IMR-90 (cell line): ENCODE measurements around the gene SLC25A19. TPM values are rescaled to one million over a fixed set of nuclear protein-coding genes. Genes with fewer than 3 reads are reported as not detected.

ENCODE experiments used
- ATAC-seq: fragments of 200-7000 bp; cut with Tn5 transposase; 2 replicates; pipeline ENCODE4 v1.9.1; 2020; ENCODE audit warnings: low read depth, mild to moderate bottlenecking, moderate library complexity
- BruUV-seq: library from RNA; stranded (reverse); fragments of 400-500 nt; replicated peaks from 2 replicates; lab custom pipeline; 2021; lab: Mats Ljungman, UMichigan
- CTCF ChIA-PET: fragments of 300-600 bp; formaldehyde crosslinking; extraction: SDS; loops from one replicate; lab custom pipeline; 2021; ENCODE audit warnings: antibody characterized with exemption; lab: Yijun Ruan, JAX
- POLR2A ChIA-PET: fragments of 300-600 bp; sonication (Branson Sonifier 250); formaldehyde crosslinking; loops from one replicate; lab custom pipeline; 2022; ENCODE audit warnings: antibody characterized with exemption; ENCODE audit not compliant: unreplicated experiment; lab: Charles Lee
- DNase-seq: peaks from one replicate; pipeline ENCODE4 v3.0.0; 2013
- H2AFZ ChIP-seq: replicated peaks from 2 replicates; pipeline ENCODE3; 2013; ENCODE audit warnings: low read length, mild to moderate bottlenecking; ENCODE audit not compliant: poor library complexity
- H2AK5ac ChIP-seq: 2 replicates; pipeline ENCODE4 v1.6.1; 2013; ENCODE audit warnings: low read depth, low read length, inconsistent platforms
- H2AK9ac ChIP-seq: replicated peaks from 2 replicates; pipeline ENCODE3; 2013; ENCODE audit warnings: mild to moderate bottlenecking, low read depth, low read length, moderate library complexity; ENCODE audit not compliant: poor library complexity
- H2BK120ac ChIP-seq: 2 replicates; pipeline ENCODE4 v1.6.1; 2013; ENCODE audit warnings: low read depth, low read length, inconsistent platforms
- H2BK15ac ChIP-seq: 3 replicates; pipeline ENCODE4 v1.6.1; 2013; ENCODE audit warnings: low read depth, low read length, inconsistent platforms
- H2BK20ac ChIP-seq: 2 replicates; pipeline ENCODE4 v1.6.1; 2013; ENCODE audit warnings: low read depth, mild to moderate bottlenecking, inconsistent platforms, low read length, moderate library complexity
- H2BK5ac ChIP-seq: 2 replicates; pipeline ENCODE4 v1.6.1; 2013; ENCODE audit warnings: mild to moderate bottlenecking, low read depth, low read length, inconsistent platforms; ENCODE audit not compliant: poor library complexity, severe bottlenecking
- H3K14ac ChIP-seq: replicated peaks from 2 replicates; pipeline ENCODE4 v1.6.1; 2013; ENCODE audit warnings: low read depth, low read length, inconsistent platforms
- H3K18ac ChIP-seq: 2 replicates; pipeline ENCODE4 v1.6.1; 2013; ENCODE audit warnings: low read depth, low read length, control low read depth
- H3K23ac ChIP-seq: 2 replicates; pipeline ENCODE4 v1.6.1; 2013; ENCODE audit warnings: low read depth, low read length, inconsistent platforms
- H3K27ac ChIP-seq: 2 replicates; pipeline ENCODE4 v1.5.1; 2013; ENCODE audit warnings: mild to moderate bottlenecking, control low read depth, low read length; ENCODE audit not compliant: insufficient read depth
- H3K27me3 ChIP-seq: 2 replicates; pipeline ENCODE4 v1.6.1; 2013; ENCODE audit warnings: low read length; ENCODE audit not compliant: control insufficient read depth, insufficient read depth
- H3K36me3 ChIP-seq: 2 replicates; pipeline ENCODE4 v1.6.1; 2013; ENCODE audit warnings: low read length, mixed read lengths; ENCODE audit not compliant: control insufficient read depth, insufficient read depth
- H3K4ac ChIP-seq: 2 replicates; pipeline ENCODE4 v1.6.1; 2013; ENCODE audit warnings: low read depth, low read length, inconsistent platforms
- H3K4me1 ChIP-seq: 2 replicates; pipeline ENCODE4 v1.6.1; 2013; ENCODE audit warnings: low read length, mixed read lengths; ENCODE audit not compliant: control insufficient read depth, insufficient read depth
- H3K4me2 ChIP-seq: 2 replicates; pipeline ENCODE4 v1.6.1; 2013; ENCODE audit warnings: low read depth, mild to moderate bottlenecking, control low read depth, low read length, moderate library complexity
- H3K4me3 ChIP-seq: 2 replicates; pipeline ENCODE4 v1.5.1; 2013; ENCODE audit warnings: low read depth, mild to moderate bottlenecking, control low read depth, low read length, moderate library complexity; ENCODE audit not compliant: insufficient read depth
- H3K56ac ChIP-seq: 2 replicates; pipeline ENCODE4 v1.6.1; 2013; ENCODE audit warnings: low read length, inconsistent platforms; ENCODE audit not compliant: insufficient read depth; ENCODE audit errors: extremely low read depth
- H3K79me1 ChIP-seq, 2 experiments: 2 replicates each; pipeline ENCODE4 v1.6.1; 2013; ENCODE audit warnings: low read length in 2 of 2, inconsistent platforms in 1 of 2, low read depth in 1 of 2
- H3K9ac ChIP-seq: 2 replicates; pipeline ENCODE4 v1.6.1; 2013; ENCODE audit warnings: low read depth, low read length, control low read depth
- H3K9me1 ChIP-seq: 2 replicates; pipeline ENCODE4 v1.6.1; 2013; ENCODE audit warnings: low read length, inconsistent platforms; ENCODE audit not compliant: insufficient read depth
- H3K9me3 ChIP-seq: 2 replicates; pipeline ENCODE4 v1.6.1; 2013; ENCODE audit warnings: low read length; ENCODE audit not compliant: control insufficient read depth, insufficient read depth
- H4K20me1 ChIP-seq: 2 replicates; pipeline ENCODE4 v1.6.1; 2013; ENCODE audit warnings: low read length, inconsistent platforms; ENCODE audit not compliant: insufficient read depth
- H4K5ac ChIP-seq: 2 replicates; pipeline ENCODE4 v1.6.1; 2013; ENCODE audit warnings: mild to moderate bottlenecking, low read depth, low read length, control low read depth
- H4K8ac ChIP-seq, 2 experiments: 2 replicates each; pipeline ENCODE4 v1.6.1; 2013; ENCODE audit warnings: low read depth in 2 of 2, low read length in 2 of 2, control low read depth in 1 of 2, inconsistent platforms in 1 of 2
- H4K91ac ChIP-seq: 2 replicates; pipeline ENCODE4 v1.6.1; 2013; ENCODE audit warnings: low read depth, low read length, inconsistent platforms; ENCODE audit not compliant: insufficient read depth
- BHLHE40 ChIP-seq: fragments of 150-350 bp; IDR thresholded peaks from 2 replicates; pipeline ENCODE4 v1.6.1; 2016; ENCODE audit warnings: mild to moderate bottlenecking, low read depth, low read length
- CEBPB ChIP-seq: IDR thresholded peaks from 2 replicates; pipeline ENCODE4 v1.6.1; 2012; ENCODE audit warnings: low read depth, low read length, improper control_type of control experiment
- CHD1 ChIP-seq: IDR thresholded peaks from 2 replicates; pipeline ENCODE4 v1.6.1; 2012; ENCODE audit warnings: low read depth, low read length, improper control_type of control experiment
- FOS ChIP-seq: fragments of 150-350 bp; IDR thresholded peaks from 2 replicates; pipeline ENCODE4 v1.6.1; 2016; ENCODE audit warnings: low read depth, low read length
- MAFK ChIP-seq: IDR thresholded peaks from 2 replicates; pipeline ENCODE4 v1.6.1; 2012; ENCODE audit warnings: low read depth, low read length, improper control_type of control experiment
- MAZ ChIP-seq: IDR thresholded peaks from 2 replicates; pipeline ENCODE4 v1.6.1; 2012; ENCODE audit warnings: low read depth, mild to moderate bottlenecking, low read length, improper control_type of control experiment, moderate library complexity, borderline replicate concordance
- MXI1 ChIP-seq: IDR thresholded peaks from 2 replicates; pipeline ENCODE4 v1.6.1; 2012; ENCODE audit warnings: low read depth, mild to moderate bottlenecking, low read length, moderate library complexity, borderline replicate concordance
- NFE2L2 ChIP-seq: fragments of 150-350 bp; IDR thresholded peaks from 2 replicates; pipeline ENCODE4 v1.6.1; 2016; ENCODE audit warnings: low read depth, mild to moderate bottlenecking, low read length
- POLR2A ChIP-seq: IDR thresholded peaks from 2 replicates; pipeline ENCODE4 v1.6.1; 2012; ENCODE audit warnings: mild to moderate bottlenecking, low read depth, low read length
- RAD21 ChIP-seq: IDR thresholded peaks from 2 replicates; pipeline ENCODE4 v1.6.1; 2012; ENCODE audit warnings: low read length, improper control_type of control experiment
- RCOR1 ChIP-seq: IDR thresholded peaks from 2 replicates; pipeline ENCODE4 v1.6.1; 2012; ENCODE audit warnings: mild to moderate bottlenecking, low read length, improper control_type of control experiment; ENCODE audit not compliant: insufficient replicate concordance
- RFX5 ChIP-seq: IDR thresholded peaks from 2 replicates; pipeline ENCODE4 v1.8.0; 2012; ENCODE audit warnings: low read depth, mild to moderate bottlenecking, low read length, moderate library complexity
- SMC3 ChIP-seq: fragments of 150-350 bp; IDR thresholded peaks from 2 replicates; pipeline ENCODE4 v1.6.1; 2016; ENCODE audit warnings: low read depth, mild to moderate bottlenecking, antibody characterized with exemption, low read length, moderate library complexity
- WGBS, 2 experiments: methylation state at CpG; one replicate each; pipeline versions ENCODE4 v1.1.5 to v1.1.7; 2013; ENCODE audit warnings: missing lambda C conversion rate in 2 of 2; ENCODE audit not compliant: insufficient read length in 1 of 2; ENCODE audit errors: extremely low coverage in 2 of 2; 5-methylcytosine and 5-hydroxymethylcytosine counted together
- dilution Hi-C: fragments of 300-500 bp; cut with HindIII; formaldehyde crosslinking; loops from one replicate; pipeline ENCODE4 v1.14.3; 2018; ENCODE audit warnings: low sequenced_read_pairs; ENCODE audit not compliant: unreplicated experiment
- in situ Hi-C: fragments of 300-500 bp; cut with MboI; formaldehyde crosslinking; loops from 3 replicates; pipeline ENCODE4 v1.14.3; 2019; ENCODE audit warnings: low sequenced_read_pairs, inconsistent platforms, mixed read lengths
- intact Hi-C: fragments of 100-400 bp; cut with micrococcal nuclease; formaldehyde crosslinking; loops from 2 replicates; pipeline ENCODE4 v1.10.0; 2022
- polyA plus RNA-seq, 3 experiments: library from polyadenylated mRNA; depleted of rRNA; stranded (reverse); fragments of >200 nt; gene quantifications; 2 replicates each; pipeline ENCODE4 v1.2.3, GENCODE V29; 2012; ENCODE audit warnings: low replicate concordance in 1 of 3
- total RNA-seq: library from RNA; depleted of rRNA; stranded (reverse); fragments of >200 nt; gene quantifications from 2 replicates; pipeline ENCODE4 v1.2.3, GENCODE V29; 2012
- TF ChIP-seq, protein P1 (sequence below): fragments of 150-350 bp; IDR thresholded peaks from 2 replicates; pipeline ENCODE4 v1.6.1; 2017; ENCODE audit warnings: mild to moderate bottlenecking, antibody characterized with exemption, low read length, low read depth
- TF ChIP-seq, protein P2 (sequence below): conservative IDR thresholded peaks from 2 replicates; pipeline ENCODE4 v1.5.1; 2012; ENCODE audit warnings: mild to moderate bottlenecking, low read depth, low read length, improper control_type of control experiment
- TF ChIP-seq, protein P3 (sequence below): fragments of 150-350 bp; IDR thresholded peaks from 2 replicates; pipeline ENCODE4 v1.6.1; 2016; ENCODE audit warnings: low read depth, mild to moderate bottlenecking, low read length, moderate library complexity, borderline replicate concordance

The SLC25A19 gene
- total and polyA plus RNA-seq, 2 of the 4 experiments (the other 2 are of a cell fraction): 9.1 to 9.2 TPM

DNA sequence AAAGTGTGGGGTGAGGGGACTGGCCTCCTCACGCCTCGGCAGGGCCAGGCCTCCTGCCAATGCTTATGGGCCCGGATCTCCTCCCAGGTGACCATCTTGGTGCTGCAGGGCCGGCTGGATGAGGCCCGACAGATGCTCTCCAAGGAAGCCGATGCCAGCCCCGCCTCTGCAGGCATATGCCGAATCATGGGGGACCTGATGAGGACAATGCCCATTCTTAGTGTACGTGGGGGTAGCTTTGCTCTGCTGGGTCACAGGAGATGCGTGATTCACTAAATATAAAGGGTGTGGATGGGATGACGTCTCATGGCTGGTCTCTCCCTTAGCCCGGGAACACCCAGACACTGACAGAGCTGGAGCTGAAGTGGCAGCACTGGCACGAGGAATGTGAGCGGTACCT lies 64.2 kb downstream of the SLC25A19 start:
- Histone ChIP-seq H3K9ac (no peak overlapping the region), H3K4me1 (no peaks in the 10 kb centered on the region), H3K4ac (no peak overlapping the region), H3K18ac (no peak overlapping the region), H2BK5ac (no peak overlapping the region), H2BK15ac (no peak overlapping the region), H4K5ac (no peak overlapping the region), H2AK9ac (no peak overlapping the region), H3K23ac (no peak overlapping the region), H3K14ac (no peak overlapping the region), H3K56ac (no peak overlapping the region), H3K4me3 (no peak overlapping the region), H3K27ac (no peak overlapping the region), H2AFZ (no peak overlapping the region), H3K79me1 (peaks cover 11 to 16% of the 10 kb centered on the region in 2 experiments; a peak in 2 of 4 replicates), H2AK5ac (no peak overlapping the region), H3K9me1 (no peaks in the 10 kb centered on the region), H3K36me3 (peaks cover 45% of the 10 kb centered on the region), H3K4me2 (no peak overlapping the region), H3K27me3 (no peaks in the 10 kb centered on the region), H4K8ac (no peak overlapping the region), H2BK120ac (no peak overlapping the region), H4K20me1 (no peaks in the 10 kb centered on the region), H2BK20ac (no peak overlapping the region), H3K9me3 (no peaks in the 10 kb centered on the region), H4K91ac (no peak overlapping the region)
- DNase-seq: no peak
- BruUV-seq: no TSS peak
- TF ChIP-seq FOS (no peak), CHD1 (no peak), CEBPB (no peak), RAD21 (no peak), RCOR1 (no peak), RFX5 (no peak), POLR2A (no peak), BHLHE40 (no peak), MAFK (no peak), SMC3 (no peak), MAZ (no peak), MXI1 (no peak), NFE2L2 (no peak)
- TF ChIP-seq, protein P1, sequence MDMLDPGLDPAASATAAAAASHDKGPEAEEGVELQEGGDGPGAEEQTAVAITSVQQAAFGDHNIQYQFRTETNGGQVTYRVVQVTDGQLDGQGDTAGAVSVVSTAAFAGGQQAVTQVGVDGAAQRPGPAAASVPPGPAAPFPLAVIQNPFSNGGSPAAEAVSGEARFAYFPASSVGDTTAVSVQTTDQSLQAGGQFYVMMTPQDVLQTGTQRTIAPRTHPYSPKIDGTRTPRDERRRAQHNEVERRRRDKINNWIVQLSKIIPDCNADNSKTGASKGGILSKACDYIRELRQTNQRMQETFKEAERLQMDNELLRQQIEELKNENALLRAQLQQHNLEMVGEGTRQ: no peak
- TF ChIP-seq, protein P2, sequence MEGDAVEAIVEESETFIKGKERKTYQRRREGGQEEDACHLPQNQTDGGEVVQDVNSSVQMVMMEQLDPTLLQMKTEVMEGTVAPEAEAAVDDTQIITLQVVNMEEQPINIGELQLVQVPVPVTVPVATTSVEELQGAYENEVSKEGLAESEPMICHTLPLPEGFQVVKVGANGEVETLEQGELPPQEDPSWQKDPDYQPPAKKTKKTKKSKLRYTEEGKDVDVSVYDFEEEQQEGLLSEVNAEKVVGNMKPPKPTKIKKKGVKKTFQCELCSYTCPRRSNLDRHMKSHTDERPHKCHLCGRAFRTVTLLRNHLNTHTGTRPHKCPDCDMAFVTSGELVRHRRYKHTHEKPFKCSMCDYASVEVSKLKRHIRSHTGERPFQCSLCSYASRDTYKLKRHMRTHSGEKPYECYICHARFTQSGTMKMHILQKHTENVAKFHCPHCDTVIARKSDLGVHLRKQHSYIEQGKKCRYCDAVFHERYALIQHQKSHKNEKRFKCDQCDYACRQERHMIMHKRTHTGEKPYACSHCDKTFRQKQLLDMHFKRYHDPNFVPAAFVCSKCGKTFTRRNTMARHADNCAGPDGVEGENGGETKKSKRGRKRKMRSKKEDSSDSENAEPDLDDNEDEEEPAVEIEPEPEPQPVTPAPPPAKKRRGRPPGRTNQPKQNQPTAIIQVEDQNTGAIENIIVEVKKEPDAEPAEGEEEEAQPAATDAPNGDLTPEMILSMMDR: no peak
- TF ChIP-seq, protein P3, sequence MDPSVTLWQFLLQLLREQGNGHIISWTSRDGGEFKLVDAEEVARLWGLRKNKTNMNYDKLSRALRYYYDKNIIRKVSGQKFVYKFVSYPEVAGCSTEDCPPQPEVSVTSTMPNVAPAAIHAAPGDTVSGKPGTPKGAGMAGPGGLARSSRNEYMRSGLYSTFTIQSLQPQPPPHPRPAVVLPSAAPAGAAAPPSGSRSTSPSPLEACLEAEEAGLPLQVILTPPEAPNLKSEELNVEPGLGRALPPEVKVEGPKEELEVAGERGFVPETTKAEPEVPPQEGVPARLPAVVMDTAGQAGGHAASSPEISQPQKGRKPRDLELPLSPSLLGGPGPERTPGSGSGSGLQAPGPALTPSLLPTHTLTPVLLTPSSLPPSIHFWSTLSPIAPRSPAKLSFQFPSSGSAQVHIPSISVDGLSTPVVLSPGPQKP: no peak
- ChIA-PET CTCF (no interaction called here), POLR2A (no interaction called here)
- intact Hi-C loops (no loop called here), dilution Hi-C loops (no loop called here), in situ Hi-C loops (no loop called here)
- WGBS, 2 experiments: 100% methylated on average over 3 of the region's 14 CpGs; no CpG with 5 or more reads in 1 of the 2 experiments
- no peak for ATAC-seq
